Astrocyte of the cerebellum (primary cell): Measurements from ENCODE around the gene PPP1R7.

Experiments used
- DNase-seq: peaks from one replicate; pipeline ENCODE4 v3.0.0-alpha.2; 2011; ENCODE audit warnings: low read depth
- H3K4me3 ChIP-seq: 2 replicates; pipeline ENCODE4 v1.5.1; 2011; ENCODE audit warnings: mild to moderate bottlenecking, low read depth, low read length, moderate library complexity
- CTCF ChIP-seq: IDR thresholded peaks from 2 replicates; pipeline ENCODE4 v1.5.1; 2012; ENCODE audit warnings: low read length, low read depth, moderate library complexity, mild to moderate bottlenecking; ENCODE audit errors: missing control alignments
- in situ Hi-C: cut with HindIII; loops from 2 replicates; pipeline ENCODE4 v1.10.0; 2017; ENCODE audit warnings: low sequenced_read_pairs

PPP1R7 gene

GRCh38 chr2:241213041-241213440, 62.8 kb downstream of the PPP1R7 start:
- no peak overlapping the region for H3K4me3 ChIP-seq
- DNase-seq, result no peak
- in situ Hi-C loops, result no loop called here
- TF ChIP-seq CTCF, result no peak

GRCh38 chr2:241213567-241213966, 63.3 kb downstream of the PPP1R7 start:
- in situ Hi-C loops, result no loop called here
- no peak for TF ChIP-seq CTCF
- no peak overlapping the region for H3K4me3 ChIP-seq
- DNase-seq, result no peak

- no peak overlapping the region for H3K4me3 ChIP-seq
- no peak for TF ChIP-seq CTCF
- in situ Hi-C loops, result no loop called here
- DNase-seq, result no peak
Measured at GRCh38 chr2:241214209-241214608, 63.9 kb downstream of the PPP1R7 start.

- no peak for TF ChIP-seq CTCF
- H3K4me3 ChIP-seq, result no peak overlapping the region
- DNase-seq, result no peak
- in situ Hi-C loops, result no loop called here
Measured at GRCh38 chr2:241214766-241215165, 64.5 kb downstream of the PPP1R7 start.

- TF ChIP-seq CTCF, result no peak
- in situ Hi-C loops, result no loop called here
- no peak for DNase-seq
- H3K4me3 ChIP-seq, result no peak overlapping the region
Measured at GRCh38 chr2:241215421-241215820, 65.2 kb downstream of the PPP1R7 start.

- TF ChIP-seq CTCF, result no peak
- in situ Hi-C loops, result no loop called here
- DNase-seq, result no peak
- H3K4me3 ChIP-seq, result no peak overlapping the region
Measured at GRCh38 chr2:241216211-241216761, 66.0 kb downstream of the PPP1R7 start.
